Spleen (tissue), 11 donors: ENCODE measurements around the gene KIFC3. TPM values are rescaled to one million over a fixed set of nuclear protein-coding genes. Genes with fewer than 3 reads are reported as not detected.
A peak's percentile ranks its signal among the peaks of the same experiment; 100 is the strongest.

ENCODE experiments used
- DNase-seq: peaks from one replicate; pipeline ENCODE4 v3.0.0-alpha.2; 2020
- H3K27ac ChIP-seq, 8 donors: fragments of 200-600 bp; sonication (generic) in 7 of 8; 1 replicate in 4 of 8; 2 replicates in 4 of 8; pipeline versions ENCODE4 v1.5.0 to v1.8.0; 2016 to 2021; ENCODE audit warnings: inconsistent platforms in 4 of 8, mild to moderate bottlenecking in 4 of 8, moderate library complexity in 1 of 8
- H3K27me3 ChIP-seq, 7 donors: fragments of 200-600 bp; sonication (generic) in 6 of 7; replicated peaks in 1 of 7; 1 replicate in 4 of 7; 2 replicates in 3 of 7; pipeline versions ENCODE4 v1.5.0 to v1.8.0; 2016 to 2021; ENCODE audit warnings: inconsistent platforms in 3 of 7, mild to moderate bottlenecking in 1 of 7
- H3K36me3 ChIP-seq, 6 donors: fragments of 200-600 bp; sonication (generic) in 5 of 6; 1 replicate in 4 of 6; 2 replicates in 2 of 6; pipeline versions ENCODE4 v1.5.0 to v1.8.0; 2016 to 2021; ENCODE audit warnings: inconsistent platforms in 2 of 6
- H3K4me1 ChIP-seq, 6 donors: fragments of 200-600 bp; sonication (generic) in 5 of 6; 1 replicate in 3 of 6; 2 replicates in 3 of 6; pipeline versions ENCODE4 v1.5.0 to v1.8.0; 2016 to 2021; ENCODE audit warnings: inconsistent platforms in 3 of 6
- H3K4me3 ChIP-seq, 8 donors: fragments of 200-600 bp; sonication (generic) in 7 of 8; 1 replicate in 4 of 8; 2 replicates in 4 of 8; pipeline versions ENCODE4 v1.5.0 to v1.8.0; 2016 to 2021; ENCODE audit warnings: inconsistent platforms in 4 of 8, mild to moderate bottlenecking in 4 of 8, moderate library complexity in 2 of 8
- H3K9me3 ChIP-seq, 8 donors: fragments of 200-600 bp; sonication (generic) in 7 of 8; 1 replicate in 4 of 8; 2 replicates in 4 of 8; pipeline versions ENCODE4 v1.5.0 to v1.8.0; 2016 to 2021; ENCODE audit warnings: inconsistent platforms in 4 of 8
- POLR2A ChIP-seq, 3 donors: fragments of 450-650 bp; IDR thresholded peaks; one replicate each; pipeline ENCODE4 v1.5.1; 2017; ENCODE audit warnings: antibody characterized with exemption in 3 of 3, mild to moderate bottlenecking in 1 of 3
- POLR2AphosphoS5 ChIP-seq, 3 donors: sonication (generic); formaldehyde crosslinking; IDR thresholded peaks; one replicate each; pipeline ENCODE4 v1.5.1; 2017; ENCODE audit warnings: antibody characterized with exemption in 3 of 3
- WGBS, 5 donors: extraction: QIAGEN DNeasy Blood & Tissue Kit in 3 of 5; methylation state at CpG; one replicate each; pipeline versions ENCODE4 v1.1.5 to v1.1.7; 2013 to 2018; 5-methylcytosine and 5-hydroxymethylcytosine counted together
- intact Hi-C: fragments of 100-400 bp; cut with DNase I; formaldehyde crosslinking; loops from one replicate; pipeline ENCODE4 v1.15.0; 2023; ENCODE audit warnings: low total_unique reads
- polyA plus RNA-seq, 3 donors: library from polyadenylated mRNA; stranded (reverse); fragments of 200-250 nt; gene quantifications; one replicate each; pipeline ENCODE4 v1.2.1, GENCODE V29; 2013
- total RNA-seq, 7 donors: library from RNA; depleted of rRNA in 3 of 7; stranded (reverse); fragments of >200 nt in 3 of 7; fragmentation: NEBNext Ultra II Directional in 4 of 7; extraction: Animal tissue kit (Norgen Biotek cat#: 25700) in 4 of 7; gene quantifications; one replicate each; pipeline versions ENCODE4 v1.1.0 to v1.2.1, GENCODE V29; 2016 to 2021
- TF ChIP-seq, protein P1 (sequence below), 11 experiments: fragments of 200-600 bp in 7 of 11; fragments of 450-650 bp in 4 of 11; sonication (generic) in 4 of 11; IDR thresholded peaks in 8 of 11; conservative IDR thresholded peaks in 3 of 11; 1 replicate in 7 of 11; 2 replicates in 4 of 11; pipeline versions ENCODE4 v1.4.0 to v1.8.0; 2016 to 2021; ENCODE audit warnings: antibody characterized with exemption in 11 of 11, inconsistent platforms in 4 of 11, mild to moderate bottlenecking in 1 of 11
- donor health status: healthy with polysubstance abuse.
- donor health status: DM: no; HTN: no; CAD: no; lungs with moderate emphysema.
- donor health status: DM: no; HTN: no; CAD: no.
- donor health status: Bipolar disorder and iron deficiency.
- donor health status: healthy.
- donor health status: DM: no; HTN: no; CAD: no.
- donor health status: DM: yes; HTN: yes; CAD: no.

Gene KIFC3
- total and polyA plus RNA-seq, 10 donors: 4.6 to 61.5 (median 42.6) TPM

DNA sequence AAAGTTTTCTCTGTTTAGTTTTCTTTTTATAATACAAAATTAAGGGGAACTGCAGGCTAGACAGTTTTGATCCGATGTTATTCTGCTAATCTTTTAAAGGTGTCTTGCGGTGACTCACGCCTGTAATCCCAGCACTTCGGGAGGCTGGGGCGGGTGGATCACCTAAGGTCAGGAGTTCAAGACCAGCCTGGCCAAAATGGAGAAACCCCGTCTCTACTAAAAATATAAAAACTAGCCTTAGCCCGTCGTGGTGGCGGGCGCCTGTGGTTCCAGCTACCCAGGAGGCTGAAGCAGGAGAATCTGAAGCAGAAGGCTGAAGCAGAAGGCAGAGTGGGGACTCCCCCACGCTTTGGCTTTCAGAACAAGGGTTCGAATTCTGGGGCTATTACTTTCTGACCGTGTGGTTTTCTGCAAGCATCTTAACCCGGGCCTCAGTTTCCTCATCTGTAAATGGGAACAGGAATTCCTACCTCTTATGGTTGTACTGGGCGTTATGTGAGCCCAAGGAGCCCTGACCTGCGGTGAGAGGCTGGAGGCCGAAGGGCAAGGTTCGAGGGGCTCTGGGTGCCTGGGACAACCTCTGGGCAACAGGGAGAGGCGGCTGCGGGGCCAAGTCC is 67.9 kb downstream of the KIFC3 start:
- peaks cover 0 to 9% (median 4%) of the 10 kb centered on the region in 8 donors for H3K9me3 ChIP-seq
- intact Hi-C loops: no loop called here
- H3K27ac ChIP-seq: peak overlapping the region; percentile 81 to 93 (median 88)
- TF ChIP-seq POLR2A (IDR thresholded peaks at IDR 0.05): no peak
- TF ChIP-seq POLR2AphosphoS5 (IDR thresholded peaks at IDR 0.05): no peak
- TF ChIP-seq, protein P1, sequence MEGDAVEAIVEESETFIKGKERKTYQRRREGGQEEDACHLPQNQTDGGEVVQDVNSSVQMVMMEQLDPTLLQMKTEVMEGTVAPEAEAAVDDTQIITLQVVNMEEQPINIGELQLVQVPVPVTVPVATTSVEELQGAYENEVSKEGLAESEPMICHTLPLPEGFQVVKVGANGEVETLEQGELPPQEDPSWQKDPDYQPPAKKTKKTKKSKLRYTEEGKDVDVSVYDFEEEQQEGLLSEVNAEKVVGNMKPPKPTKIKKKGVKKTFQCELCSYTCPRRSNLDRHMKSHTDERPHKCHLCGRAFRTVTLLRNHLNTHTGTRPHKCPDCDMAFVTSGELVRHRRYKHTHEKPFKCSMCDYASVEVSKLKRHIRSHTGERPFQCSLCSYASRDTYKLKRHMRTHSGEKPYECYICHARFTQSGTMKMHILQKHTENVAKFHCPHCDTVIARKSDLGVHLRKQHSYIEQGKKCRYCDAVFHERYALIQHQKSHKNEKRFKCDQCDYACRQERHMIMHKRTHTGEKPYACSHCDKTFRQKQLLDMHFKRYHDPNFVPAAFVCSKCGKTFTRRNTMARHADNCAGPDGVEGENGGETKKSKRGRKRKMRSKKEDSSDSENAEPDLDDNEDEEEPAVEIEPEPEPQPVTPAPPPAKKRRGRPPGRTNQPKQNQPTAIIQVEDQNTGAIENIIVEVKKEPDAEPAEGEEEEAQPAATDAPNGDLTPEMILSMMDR (IDR thresholded peaks at IDR 0.05 in 8 of 11, conservative IDR thresholded peaks at IDR 0.05 in 3 of 11): no peak
- H3K4me1 ChIP-seq: peaks cover 11 to 38% (median 26%) of the 10 kb centered on the region in 6 donors
- WGBS, 5 donors: 49 to 60% (median 53%) methylated on average over 16 to 20 of the region's 20 CpGs
- no peaks in the 10 kb centered on the region for H3K27me3 ChIP-seq
- peak; percentile 90 for DNase-seq
- H3K4me3 ChIP-seq: peak overlapping the region; percentile 68 to 99 (median 90)
- peaks cover 0 to 19% (median 0%) of the 10 kb centered on the region in 6 donors for H3K36me3 ChIP-seq

- H3K27ac ChIP-seq: no peak overlapping the region
- H3K4me1 ChIP-seq: peaks cover 11 to 31% (median 26%) of the 10 kb centered on the region in 6 donors
- no peak overlapping the region for H3K4me3 ChIP-seq
- H3K27me3 ChIP-seq: no peaks in the 10 kb centered on the region
- peaks cover 0 to 9% (median 4%) of the 10 kb centered on the region in 8 donors for H3K9me3 ChIP-seq
- peak; percentile 24 for DNase-seq
- intact Hi-C loops: no loop called here
- no peak for TF ChIP-seq POLR2AphosphoS5 (IDR thresholded peaks at IDR 0.05)
- TF ChIP-seq, protein P1 (IDR thresholded peaks at IDR 0.05 in 8 of 11, conservative IDR thresholded peaks at IDR 0.05 in 3 of 11): no peak
- no peak for TF ChIP-seq POLR2A (IDR thresholded peaks at IDR 0.05)
- peaks cover 0 to 2% (median 0%) of the 10 kb centered on the region in 6 donors for H3K36me3 ChIP-seq
- WGBS, 5 donors: 71 to 86% (median 84%) methylated on average over 2 of the region's 2 CpGs
These were observed 69.6 kb downstream of the KIFC3 start for GRCh38 chr16:57732714-57733113.

- no peak for DNase-seq
- intact Hi-C loops: no loop called here
- H3K27me3 ChIP-seq: no peaks in the 10 kb centered on the region
- no peak for TF ChIP-seq POLR2AphosphoS5 (IDR thresholded peaks at IDR 0.05)
- no peak for TF ChIP-seq POLR2A (IDR thresholded peaks at IDR 0.05)
- TF ChIP-seq, protein P1 (IDR thresholded peaks at IDR 0.05 in 8 of 11, conservative IDR thresholded peaks at IDR 0.05 in 3 of 11): no peak
- H3K4me1 ChIP-seq: peaks cover 8 to 24% (median 22%) of the 10 kb centered on the region in 6 donors
- peaks cover 0 to 9% (median 4%) of the 10 kb centered on the region in 8 donors for H3K9me3 ChIP-seq
- no peaks in the 10 kb centered on the region for H3K36me3 ChIP-seq
- 49 to 79% (median 55%) methylated on average over 2 of the region's 2 CpGs for WGBS, 5 donors
- H3K4me3 ChIP-seq: no peak overlapping the region
- no peak overlapping the region for H3K27ac ChIP-seq
These were observed 70.3 kb downstream of the KIFC3 start for GRCh38 chr16:57732037-57732436.
